ENCODE measurements around the gene VWF.

DNA sequence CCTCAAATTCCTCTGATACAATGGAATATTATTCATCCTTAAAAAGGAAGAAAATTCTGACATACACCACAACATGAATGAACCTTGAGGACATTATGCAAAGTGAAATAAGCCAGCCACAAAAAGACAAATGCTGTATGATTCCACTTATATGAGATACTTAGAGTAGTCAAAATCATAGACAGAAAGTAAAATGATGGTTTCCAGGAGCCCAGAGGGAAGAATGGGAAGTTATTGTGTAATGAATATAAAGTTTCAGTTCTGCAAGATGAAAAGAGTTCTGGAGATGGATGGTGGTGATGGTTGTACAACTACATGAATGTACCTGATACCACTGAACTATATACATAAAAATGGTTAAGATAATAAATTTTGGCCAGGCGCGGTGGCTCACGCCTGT lies 18.3 kb downstream of the VWF start:
- TF ChIP-seq, protein P1, sequence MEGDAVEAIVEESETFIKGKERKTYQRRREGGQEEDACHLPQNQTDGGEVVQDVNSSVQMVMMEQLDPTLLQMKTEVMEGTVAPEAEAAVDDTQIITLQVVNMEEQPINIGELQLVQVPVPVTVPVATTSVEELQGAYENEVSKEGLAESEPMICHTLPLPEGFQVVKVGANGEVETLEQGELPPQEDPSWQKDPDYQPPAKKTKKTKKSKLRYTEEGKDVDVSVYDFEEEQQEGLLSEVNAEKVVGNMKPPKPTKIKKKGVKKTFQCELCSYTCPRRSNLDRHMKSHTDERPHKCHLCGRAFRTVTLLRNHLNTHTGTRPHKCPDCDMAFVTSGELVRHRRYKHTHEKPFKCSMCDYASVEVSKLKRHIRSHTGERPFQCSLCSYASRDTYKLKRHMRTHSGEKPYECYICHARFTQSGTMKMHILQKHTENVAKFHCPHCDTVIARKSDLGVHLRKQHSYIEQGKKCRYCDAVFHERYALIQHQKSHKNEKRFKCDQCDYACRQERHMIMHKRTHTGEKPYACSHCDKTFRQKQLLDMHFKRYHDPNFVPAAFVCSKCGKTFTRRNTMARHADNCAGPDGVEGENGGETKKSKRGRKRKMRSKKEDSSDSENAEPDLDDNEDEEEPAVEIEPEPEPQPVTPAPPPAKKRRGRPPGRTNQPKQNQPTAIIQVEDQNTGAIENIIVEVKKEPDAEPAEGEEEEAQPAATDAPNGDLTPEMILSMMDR (IDR thresholded peaks at IDR 0.05) = no peak
- no peak for TF ChIP-seq POLR2A (IDR thresholded peaks at IDR 0.05)

Data from heart left ventricle (tissue), 13 donors.